ENCODE results near the gene PTTG1IP.

- no peak for TF ChIP-seq EZH2 (IDR thresholded peaks at IDR 0.05; ENCODE audit: low read length)
- TF ChIP-seq CTCF (optimal IDR thresholded peaks at IDR 0.05 in 1 of 3, IDR thresholded peaks at IDR 0.05 in 1 of 3, conservative IDR thresholded peaks at IDR 0.05 in 1 of 3; ENCODE audit: extremely low read depth in 1 of 3, insufficient read depth in 2 of 3, low read length in 3 of 3) = no peak
Measured at GRCh38 chr21:44920694-44921604, 47.5 kb upstream of the PTTG1IP start, which contains the start of gene ITGB2.
